ENCODE results near the gene SPTBN1.

SPTBN1 gene

GRCh38 chr2:54632733-54633692 is 176.9 kb downstream of the SPTBN1 start:
- DNase-seq (ENCODE audit: low spot score) = peak; percentile 27

- peak; percentile 69 for DNase-seq (ENCODE audit: low spot score)
These were observed 177.9 kb downstream of the SPTBN1 start for GRCh38 chr2:54634021-54634420.

GRCh38 chr2:54634564-54635511 is 178.7 kb downstream of the SPTBN1 start:
- DNase-seq (ENCODE audit: low spot score) = peak; percentile 92

GRCh38 chr2:54635554-54636152 is 179.5 kb downstream of the SPTBN1 start:
- DNase-seq (ENCODE audit: low spot score) = no peak

- DNase-seq (ENCODE audit: low spot score) = no peak
These were observed 180.4 kb downstream of the SPTBN1 start for GRCh38 chr2:54636415-54637139.

- peak; percentile 59 for DNase-seq (ENCODE audit: low spot score)
These were observed 182.0 kb downstream of the SPTBN1 start for GRCh38 chr2:54638103-54638502.

- peak; percentile 55 for DNase-seq (ENCODE audit: low spot score)
These were observed 182.7 kb downstream of the SPTBN1 start for GRCh38 chr2:54638774-54639187.

GRCh38 chr2:54639609-54640008 is 183.5 kb downstream of the SPTBN1 start:
- DNase-seq (ENCODE audit: low spot score) = no peak

- DNase-seq (ENCODE audit: low spot score) = no peak
These were observed 184.9 kb downstream of the SPTBN1 start for GRCh38 chr2:54640834-54641540.

- DNase-seq (ENCODE audit: low spot score) = no peak
These were observed 185.9 kb downstream of the SPTBN1 start for GRCh38 chr2:54641988-54642387.

GRCh38 chr2:54642677-54643430 is 186.7 kb downstream of the SPTBN1 start:
- DNase-seq (ENCODE audit: low spot score) = no peak

GRCh38 chr2:54644236-54644635 is 188.1 kb downstream of the SPTBN1 start:
- no peak for DNase-seq (ENCODE audit: low spot score)

GRCh38 chr2:54646170-54646927 is 190.2 kb downstream of the SPTBN1 start:
- no peak for DNase-seq (ENCODE audit: low spot score)

- no peak for DNase-seq (ENCODE audit: low spot score)
These were observed 192.1 kb downstream of the SPTBN1 start for GRCh38 chr2:54648256-54648655.

- DNase-seq (ENCODE audit: low spot score) = no peak
These were observed 193.1 kb downstream of the SPTBN1 start for GRCh38 chr2:54649191-54649590.

GRCh38 chr2:54649633-54650032 is 193.5 kb downstream of the SPTBN1 start:
- no peak for DNase-seq (ENCODE audit: low spot score)

GRCh38 chr2:54650612-54651011 is 194.5 kb downstream of the SPTBN1 start:
- DNase-seq (ENCODE audit: low spot score) = no peak

GRCh38 chr2:54651291-54651690 is 195.2 kb downstream of the SPTBN1 start:
- DNase-seq (ENCODE audit: low spot score) = no peak

GRCh38 chr2:54652540-54652939 is 196.4 kb downstream of the SPTBN1 start:
- DNase-seq (ENCODE audit: low spot score) = no peak

All from NAMALWA (cell line).